CD4-positive, alpha-beta T cell (primary cell): ENCODE results near the gene RBM4. TPM values are rescaled to one million over a fixed set of nuclear protein-coding genes. Genes with fewer than 3 reads are reported as not detected.
A peak's percentile ranks its signal among the peaks of the same experiment; 100 is the strongest.

Experiments used
- ATAC-seq: fragments of 200-7000 bp; cut with Tn5 transposase; one replicate; pipeline ENCODE4 v1.10.0; 2022; ENCODE audit warnings: mild to moderate bottlenecking; ENCODE audit not compliant: poor library complexity
- CTCF ChIA-PET: fragments of 350-600 bp; sonication (Branson Sonifier 250); formaldehyde crosslinking; loops from one replicate; lab custom pipeline; 2021; ENCODE audit warnings: antibody characterized with exemption, inconsistent platforms; lab: Charles Lee
- POLR2A ChIA-PET: fragments of 350-600 bp; sonication (Branson Sonifier 250); formaldehyde crosslinking; loops from one replicate; lab custom pipeline; 2021; ENCODE audit warnings: antibody characterized with exemption, inconsistent platforms; lab: Charles Lee
- DNase-seq, 14 experiments: peaks; one replicate each; pipeline ENCODE4 v3.0.0-alpha.2; 2013 to 2020; ENCODE audit warnings: mixed read lengths in 2 of 14
- H3K27ac ChIP-seq, 2 donors: one replicate each; pipeline versions ENCODE4 v1.5.1 to v1.7.0; 2013; ENCODE audit warnings: low read length in 2 of 2, low read depth in 1 of 2, mild to moderate bottlenecking in 1 of 2
- H3K27me3 ChIP-seq, 2 experiments: 1 replicate in 1 of 2; 2 replicates in 1 of 2; pipeline versions ENCODE4 v1.6.1 to v1.7.0; 2013; ENCODE audit warnings: low read length in 2 of 2, control low read depth in 1 of 2, mild to moderate bottlenecking in 1 of 2, moderate library complexity in 1 of 2; ENCODE audit not compliant: insufficient read depth in 2 of 2, control insufficient read depth in 1 of 2
- H3K36me3 ChIP-seq: one replicate; pipeline ENCODE4 v1.6.1; 2013; ENCODE audit warnings: low read length, control low read depth; ENCODE audit not compliant: insufficient read depth
- H3K4me1 ChIP-seq: one replicate; pipeline ENCODE4 v1.6.1; 2013; ENCODE audit warnings: low read length, control low read depth; ENCODE audit not compliant: insufficient read depth
- H3K4me3 ChIP-seq: one replicate; pipeline ENCODE4 v1.5.1; 2013; ENCODE audit warnings: mild to moderate bottlenecking, low read length, moderate library complexity
- H3K9me3 ChIP-seq, 2 experiments: 1 replicate in 1 of 2; 2 replicates in 1 of 2; pipeline versions ENCODE4 v1.6.1 to v1.7.0; 2013; ENCODE audit warnings: low read length in 2 of 2, mild to moderate bottlenecking in 2 of 2, control low read depth in 1 of 2, moderate library complexity in 1 of 2; ENCODE audit not compliant: control insufficient read depth in 1 of 2, insufficient read depth in 1 of 2
- H3K27ac Mint-ChIP-seq: one replicate; pipeline ENCODE4 v1.8.0; 2020; ENCODE audit warnings: mixed read lengths
- H3K27me3 Mint-ChIP-seq: one replicate; pipeline ENCODE4 v1.8.0; 2021; ENCODE audit warnings: mixed read lengths
- H3K36me3 Mint-ChIP-seq: one replicate; pipeline ENCODE4 v1.8.0; 2021; ENCODE audit warnings: low read depth, mixed read lengths
- H3K4me1 Mint-ChIP-seq: one replicate; pipeline ENCODE4 v1.8.0; 2021; ENCODE audit warnings: low read depth, mixed read lengths
- H3K4me3 Mint-ChIP-seq: one replicate; pipeline ENCODE4 v1.8.0; 2020; ENCODE audit warnings: mild to moderate bottlenecking, mixed read lengths
- H3K9me3 Mint-ChIP-seq: one replicate; pipeline ENCODE4 v1.8.0; 2020; ENCODE audit warnings: mixed read lengths
- CTCF ChIP-seq: fragments of 200-600 bp; IDR thresholded peaks from one replicate; pipeline ENCODE4 v1.8.0; 2022; ENCODE audit warnings: antibody characterized with exemption, mild to moderate bottlenecking
- intact Hi-C, 2 experiments: fragments of 100-400 bp; cut with DNase I in 1 of 2; cut with micrococcal nuclease in 1 of 2; formaldehyde crosslinking; loops; one replicate each; pipeline versions ENCODE4 v1.15.1 to v1.9.0; 2023 to 2025; cut with DNase I, micrococcal nuclease
- total RNA-seq, 174 experiments: library from RNA in 2 of 174; stranded (reverse) in 2 of 174; gene quantifications; one replicate each; pipeline ENCODE4 v1.2.3 and lab custom pipeline; 2021 to 2026

Gene RBM4
- total RNA-seq, 2 experiments from 2014 or later = 194 to 197 TPM

GRCh38 chr11:66628061-66628603 lies 10.4 kb upstream of the RBM4 start:
- intact Hi-C loops = no loop called here
- CTCF ChIA-PET = no interaction called here
- H3K27ac ChIP-seq = no peak overlapping the region
- TF ChIP-seq CTCF = no peak
- H3K27me3 Mint-ChIP-seq = no peaks in the 10 kb centered on the region
- no peak overlapping the region for H3K4me3 Mint-ChIP-seq
- H3K27me3 ChIP-seq = no peaks in the 10 kb centered on the region
- DNase-seq (no peak), ATAC-seq (no peak)
- H3K9me3 ChIP-seq = no peaks in the 10 kb centered on the region
- peaks cover 92% of the 10 kb centered on the region for H3K36me3 Mint-ChIP-seq
- H3K9me3 Mint-ChIP-seq = no peaks in the 10 kb centered on the region
- POLR2A ChIA-PET = interaction anchor here (16.0 kb wide), 1 partner anchor 12 kb away, joined by 511 read pairs; the partner anchor contains the start of gene RBM4
- H3K36me3 ChIP-seq = peaks cover 77% of the 10 kb centered on the region
- H3K4me1 Mint-ChIP-seq = peaks cover 67% of the 10 kb centered on the region
- peaks cover 63% of the 10 kb centered on the region for H3K4me1 ChIP-seq
- H3K27ac Mint-ChIP-seq = peak overlapping the region; percentile 48
- H3K4me3 ChIP-seq = no peak overlapping the region

- POLR2A ChIA-PET = interaction anchor here (0.7 to 16.0 kb wide), 2 partner anchors 10 to 13 kb away, joined by 5 to 511 read pairs; partner anchors contain the start of genes RBM14 and RBM4
- Mint-ChIP-seq H3K9me3 (no peaks in the 10 kb centered on the region), H3K27me3 (no peaks in the 10 kb centered on the region), H3K27ac (no peak overlapping the region), H3K36me3 (peaks cover 87% of the 10 kb centered on the region), H3K4me1 (peaks cover 59% of the 10 kb centered on the region), H3K4me3 (no peak overlapping the region)
- no peaks in the 10 kb centered on the region for H3K27me3 ChIP-seq
- CTCF ChIA-PET = no interaction called here
- DNase-seq (no peak), ATAC-seq (no peak)
- no peak overlapping the region for H3K27ac ChIP-seq
- intact Hi-C loops = no loop called here
- H3K36me3 ChIP-seq = peaks cover 65% of the 10 kb centered on the region
- no peak overlapping the region for H3K4me3 ChIP-seq
- no peaks in the 10 kb centered on the region for H3K9me3 ChIP-seq
- no peak for TF ChIP-seq CTCF
- H3K4me1 ChIP-seq = peaks cover 57% of the 10 kb centered on the region
These were observed 9.1 kb upstream of the RBM4 start for GRCh38 chr11:66629356-66629755.

- peaks cover 55% of the 10 kb centered on the region for H3K4me1 Mint-ChIP-seq
- peaks cover 42% of the 10 kb centered on the region for H3K36me3 ChIP-seq
These were observed 6.6 kb upstream of the RBM4 start for GRCh38 chr11:66631883-66632282.

More at GRCh38 chr11:66631883-66632282, 6.6 kb upstream of the RBM4 start:
- Mint-ChIP-seq H3K9me3 (no peaks in the 10 kb centered on the region), H3K4me3 (no peak overlapping the region), H3K27me3 (no peaks in the 10 kb centered on the region), H3K36me3 (peaks cover 75% of the 10 kb centered on the region), H3K27ac (no peak overlapping the region)
- ATAC-seq (no peak), DNase-seq (no peak)
- intact Hi-C loops = no loop called here
- CTCF ChIA-PET = interaction anchor here (1.7 kb wide), 1 partner anchor 47 kb away, joined by 5 read pairs; no protein-coding TSS in a partner anchor
- TF ChIP-seq CTCF = no peak
- Histone ChIP-seq H3K27ac (no peak overlapping the region), H3K27me3 (no peaks in the 10 kb centered on the region), H3K4me3 (no peak overlapping the region), H3K9me3 (no peaks in the 10 kb centered on the region), H3K4me1 (peaks cover 44% of the 10 kb centered on the region)
- POLR2A ChIA-PET = interaction anchor here (0.6 to 15.8 kb wide), 3 partner anchors 8 to 15 kb away, joined by 3 to 511 read pairs (median 5); partner anchors contain the start of gene RBM14
